Epithelial cell of esophagus (primary cell): ENCODE measurements around the gene MTCP1.

Experiments
- DNase-seq: peaks from one replicate; pipeline ENCODE4 v3.0.0; 2010; ENCODE audit warnings: low read depth
- H3K4me3 ChIP-seq: 2 replicates; pipeline ENCODE4 v1.5.1; 2011; ENCODE audit warnings: mild to moderate bottlenecking, low read length, control low read depth
- CTCF ChIP-seq: IDR thresholded peaks from 2 replicates; pipeline ENCODE4 v1.5.1; 2011; ENCODE audit warnings: low read depth, mild to moderate bottlenecking, low read length, control low read depth, inconsistent platforms; ENCODE audit not compliant: insufficient read depth; ENCODE audit errors: missing control alignments

The MTCP1 gene

GRCh38 chrX:155046129-155046810 lies 24.7 kb downstream of the MTCP1 start:
- no peak for TF ChIP-seq CTCF
- no peak for DNase-seq
- no peak overlapping the region for H3K4me3 ChIP-seq

DNA sequence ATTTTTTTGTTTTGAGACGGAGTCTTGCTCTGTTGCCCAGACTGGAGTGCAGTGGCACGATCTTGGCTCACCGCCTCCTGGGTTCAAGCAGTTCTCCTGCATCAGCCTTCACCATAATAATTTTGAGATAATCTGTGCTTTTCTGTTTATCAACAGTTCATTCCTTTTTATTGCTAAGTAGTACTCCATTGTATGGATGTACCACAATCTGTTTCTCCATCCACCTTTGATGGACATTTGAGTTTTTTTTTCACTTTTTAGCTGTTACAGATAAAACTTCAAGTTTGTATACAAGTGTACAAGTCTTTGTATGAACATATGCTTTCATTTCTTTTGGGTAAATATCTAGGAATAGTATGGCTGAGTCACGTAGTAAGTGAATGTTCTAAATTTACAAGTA lies 35.2 kb downstream of the MTCP1 start:
- TF ChIP-seq CTCF: no peak
- DNase-seq: no peak
- H3K4me3 ChIP-seq: no peak overlapping the region

- DNase-seq: no peak
Observed at GRCh38 chrX:155031657-155032056, 39.3 kb downstream of the MTCP1 start.

GRCh38 chrX:155028877-155029291 lies 42.1 kb downstream of the MTCP1 start:
- peak; percentile 20 for DNase-seq
- no peak for TF ChIP-seq CTCF
- no peak overlapping the region for H3K4me3 ChIP-seq

More at GRCh38 chrX:155031657-155032056, 39.3 kb downstream of the MTCP1 start:
- no peak overlapping the region for H3K4me3 ChIP-seq
- no peak for TF ChIP-seq CTCF

DNA sequence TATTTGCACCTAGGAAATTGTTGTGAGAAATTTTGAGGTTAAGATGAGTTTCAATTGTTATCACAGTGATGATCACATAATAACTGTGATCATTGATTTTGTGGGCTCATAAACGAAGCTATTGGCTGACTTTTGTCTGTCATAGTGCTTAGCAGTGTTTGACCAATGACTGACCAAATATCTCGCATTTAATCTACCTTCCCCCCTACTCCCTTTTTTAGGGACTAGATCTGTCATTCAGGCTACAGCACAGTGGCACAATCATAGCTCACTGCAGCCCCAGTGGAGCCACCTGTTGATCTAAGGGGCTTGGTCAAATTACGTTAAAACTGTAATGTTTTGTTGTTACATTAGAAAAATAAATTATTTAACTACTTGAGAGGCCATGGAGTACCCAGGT lies 42.8 kb downstream of the MTCP1 start:
- no peak for DNase-seq
- H3K4me3 ChIP-seq: peak overlapping the region; percentile 79
- TF ChIP-seq CTCF: no peak

GRCh38 chrX:155027509-155028066 lies 43.3 kb downstream of the MTCP1 start:
- H3K4me3 ChIP-seq: peak overlapping the region; percentile 79
- DNase-seq: peak; percentile 61
- no peak for TF ChIP-seq CTCF
